Neural cell (in vitro differentiated cells): ENCODE data around the gene MBD1. TPM values are rescaled to one million over a fixed set of nuclear protein-coding genes. Genes with fewer than 3 reads are reported as not detected.

Source experiments
- H2AFZ ChIP-seq: fragments of 200-600, 300-800 bp; sonication (generic), shearing (Covaris generic); 2 replicates; pipeline ENCODE4 v1.6.0; 2014; ENCODE audit warnings: low read depth, mild to moderate bottlenecking, antibody characterized with exemption, low read length, moderate library complexity
- H3F3A ChIP-seq: fragments of 200-600 bp; shearing (Covaris generic); 2 replicates; pipeline ENCODE4 v1.6.1; 2016; ENCODE audit warnings: mild to moderate bottlenecking, moderate library complexity, mixed read lengths, antibody characterized with exemption, low read length; ENCODE audit not compliant: insufficient read depth, poor library complexity, severe bottlenecking
- H3K27ac ChIP-seq: fragments of 200-600, 300-800 bp; sonication (generic), shearing (Covaris generic); 2 replicates; pipeline ENCODE4 v1.5.1; 2014; ENCODE audit warnings: mild to moderate bottlenecking, low read length, moderate library complexity
- H3K27me3 ChIP-seq: fragments of 300-800, 200-600 bp; sonication (generic), shearing (Covaris generic); 2 replicates; pipeline ENCODE4 v1.6.0; 2014; ENCODE audit warnings: mild to moderate bottlenecking, low read depth, low read length, moderate library complexity; ENCODE audit not compliant: insufficient read depth
- H3K36me3 ChIP-seq: fragments of 300-800, 200-600 bp; sonication (generic), shearing (Covaris generic); 2 replicates; pipeline ENCODE4 v1.5.1; 2014; ENCODE audit warnings: mild to moderate bottlenecking, antibody characterized with exemption, low read length, moderate library complexity; ENCODE audit not compliant: insufficient read depth
- H3K4me2 ChIP-seq: fragments of 300-800, 200-600 bp; sonication (generic), shearing (Covaris generic); 2 replicates; pipeline ENCODE4 v1.6.0; 2014; ENCODE audit warnings: mild to moderate bottlenecking, low read length
- H3K4me3 ChIP-seq: fragments of 300-800, 200-600 bp; sonication (generic), shearing (Covaris generic); 2 replicates; pipeline ENCODE4 v1.5.1; 2014; ENCODE audit warnings: mild to moderate bottlenecking, low read length, moderate library complexity
- H3K79me2 ChIP-seq: fragments of 200-600 bp; shearing (Covaris generic); replicated peaks from 2 replicates; pipeline ENCODE4 v1.6.0; 2014; ENCODE audit warnings: mild to moderate bottlenecking, low read length, moderate library complexity; ENCODE audit not compliant: insufficient read depth
- H3K9ac ChIP-seq: fragments of 300-800, 200-600 bp; sonication (generic), shearing (Covaris generic); 2 replicates; pipeline ENCODE4 v1.6.1; 2016; ENCODE audit warnings: mild to moderate bottlenecking, low read length, mixed read lengths
- H3K9me2 ChIP-seq: fragments of 200-600 bp; shearing (Covaris generic); 2 replicates; pipeline ENCODE4 v1.6.1; 2016; ENCODE audit warnings: mild to moderate bottlenecking, low read length, mixed read lengths; ENCODE audit not compliant: insufficient read depth
- H3K9me3 ChIP-seq: fragments of 200-600, 300-800 bp; sonication (generic), shearing (Covaris generic); 2 replicates; pipeline ENCODE4 v1.6.1; 2016; ENCODE audit warnings: mild to moderate bottlenecking, mixed run types, low read length, moderate library complexity, mixed read lengths
- H4K20me1 ChIP-seq: fragments of 200-600 bp; shearing (Covaris generic); 2 replicates; pipeline ENCODE4 v1.6.1; 2016; ENCODE audit warnings: mild to moderate bottlenecking, mixed run types; ENCODE audit not compliant: insufficient read depth
- EP300 ChIP-seq: fragments of 450-650 bp; conservative IDR thresholded peaks from 2 replicates; pipeline ENCODE4 v1.6.1; 2014; ENCODE audit warnings: antibody characterized with exemption, mild to moderate bottlenecking, moderate library complexity; ENCODE audit not compliant: poor library complexity, severe bottlenecking
- EZH2 ChIP-seq: fragments of 200-600, 300-800 bp; shearing (Covaris generic), sonication (generic); IDR thresholded peaks from 2 replicates; pipeline ENCODE4 v1.6.1; 2014; ENCODE audit warnings: antibody characterized with exemption, low read length, borderline replicate concordance, mild to moderate bottlenecking; ENCODE audit not compliant: insufficient read depth, poor library complexity, severe bottlenecking
- MXI1 ChIP-seq: fragments of 450-650 bp; conservative IDR thresholded peaks from 2 replicates; pipeline ENCODE4 v1.6.1; 2014; ENCODE audit warnings: antibody characterized with exemption, mild to moderate bottlenecking; ENCODE audit not compliant: poor library complexity, severe bottlenecking
- POLR2AphosphoS5 ChIP-seq: IDR thresholded peaks from 2 replicates; pipeline ENCODE4 v1.6.1; 2012
- RAD21 ChIP-seq: fragments of 450-650 bp; conservative IDR thresholded peaks from 2 replicates; pipeline ENCODE4 v1.6.1; 2014; ENCODE audit warnings: antibody characterized with exemption, mild to moderate bottlenecking, moderate library complexity
- SMC3 ChIP-seq: fragments of 450-650 bp; conservative IDR thresholded peaks from 2 replicates; pipeline ENCODE4 v1.6.1; 2014; ENCODE audit warnings: antibody characterized with exemption, mild to moderate bottlenecking, moderate library complexity; ENCODE audit not compliant: poor library complexity
- TAF1 ChIP-seq: IDR thresholded peaks from 2 replicates; pipeline ENCODE4 v1.6.1; 2012; ENCODE audit warnings: low read depth
- polyA plus RNA-seq: library from polyadenylated mRNA; depleted of rRNA; stranded (reverse); fragments of >200 nt; gene quantifications from 2 replicates; pipeline ENCODE4 v1.2.3, GENCODE V29; 2014
- TF ChIP-seq, protein P1 (sequence below): fragments of 450-650 bp; IDR thresholded peaks from 2 replicates; pipeline ENCODE4 v1.5.1; 2014; ENCODE audit warnings: antibody characterized with exemption, mild to moderate bottlenecking, moderate library complexity; ENCODE audit not compliant: poor library complexity, severe bottlenecking
- TF ChIP-seq, protein P2 (sequence below): IDR thresholded peaks from 2 replicates; pipeline ENCODE4 v1.6.1; 2012; ENCODE audit warnings: borderline replicate concordance

The MBD1 gene
- polyA plus RNA-seq, 1 donor from 2014 or later, result 106 TPM

DNA sequence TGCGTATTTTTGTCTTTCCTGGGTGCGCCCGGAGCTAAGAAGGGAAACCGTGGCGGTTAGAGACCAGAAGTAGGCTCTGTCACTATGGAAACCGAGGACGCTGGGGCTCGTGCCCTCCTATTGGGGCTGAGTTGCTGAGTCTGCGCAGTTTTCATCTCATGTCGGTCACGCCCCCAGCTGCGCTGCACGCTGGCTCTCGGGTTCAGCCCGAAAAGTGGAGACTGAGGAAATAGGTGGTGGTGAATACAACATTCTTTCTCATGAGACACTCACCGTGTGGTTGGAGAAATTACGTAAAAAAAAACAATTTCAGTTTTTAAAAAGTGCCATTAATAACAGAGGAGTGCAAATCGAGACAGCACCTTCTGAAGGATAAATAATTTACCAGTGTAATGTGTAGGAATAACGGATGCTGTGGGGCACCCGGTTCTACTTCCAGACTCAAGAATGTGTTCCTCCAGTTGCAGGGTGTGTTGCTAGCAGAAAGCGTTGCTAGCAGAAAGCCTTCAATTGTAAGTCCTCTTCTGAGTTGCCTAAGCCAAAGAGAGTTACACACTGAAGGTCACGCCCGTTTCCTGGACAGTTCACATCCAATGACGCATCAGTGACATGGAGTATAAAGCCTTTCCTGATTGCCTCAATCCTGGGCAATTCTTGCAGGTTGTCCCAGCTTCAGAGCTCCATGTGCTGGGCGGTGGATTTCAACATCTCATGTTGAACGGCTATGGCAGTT, 26.6 kb upstream of the MBD1 start:
- H3K4me3 ChIP-seq, result peak overlapping the region; percentile 70
- H2AFZ ChIP-seq, result peak overlapping the region; percentile 41
- no peaks in the 10 kb centered on the region for H3K9me2 ChIP-seq
- no peaks in the 10 kb centered on the region for H3K79me2 ChIP-seq
- peak overlapping the region; percentile 83 for H3K4me2 ChIP-seq
- no peaks in the 10 kb centered on the region for H4K20me1 ChIP-seq
- no peaks in the 10 kb centered on the region for H3K27me3 ChIP-seq
- no peaks in the 10 kb centered on the region for H3K36me3 ChIP-seq
- TF ChIP-seq MXI1 (peak; percentile 95), RAD21 (no peak), EP300 (no peak), EZH2 (no peak), SMC3 (peak; percentile 19), POLR2AphosphoS5 (no peak), TAF1 (no peak)
- TF ChIP-seq, protein P1, sequence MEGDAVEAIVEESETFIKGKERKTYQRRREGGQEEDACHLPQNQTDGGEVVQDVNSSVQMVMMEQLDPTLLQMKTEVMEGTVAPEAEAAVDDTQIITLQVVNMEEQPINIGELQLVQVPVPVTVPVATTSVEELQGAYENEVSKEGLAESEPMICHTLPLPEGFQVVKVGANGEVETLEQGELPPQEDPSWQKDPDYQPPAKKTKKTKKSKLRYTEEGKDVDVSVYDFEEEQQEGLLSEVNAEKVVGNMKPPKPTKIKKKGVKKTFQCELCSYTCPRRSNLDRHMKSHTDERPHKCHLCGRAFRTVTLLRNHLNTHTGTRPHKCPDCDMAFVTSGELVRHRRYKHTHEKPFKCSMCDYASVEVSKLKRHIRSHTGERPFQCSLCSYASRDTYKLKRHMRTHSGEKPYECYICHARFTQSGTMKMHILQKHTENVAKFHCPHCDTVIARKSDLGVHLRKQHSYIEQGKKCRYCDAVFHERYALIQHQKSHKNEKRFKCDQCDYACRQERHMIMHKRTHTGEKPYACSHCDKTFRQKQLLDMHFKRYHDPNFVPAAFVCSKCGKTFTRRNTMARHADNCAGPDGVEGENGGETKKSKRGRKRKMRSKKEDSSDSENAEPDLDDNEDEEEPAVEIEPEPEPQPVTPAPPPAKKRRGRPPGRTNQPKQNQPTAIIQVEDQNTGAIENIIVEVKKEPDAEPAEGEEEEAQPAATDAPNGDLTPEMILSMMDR, result no peak
- TF ChIP-seq, protein P2, sequence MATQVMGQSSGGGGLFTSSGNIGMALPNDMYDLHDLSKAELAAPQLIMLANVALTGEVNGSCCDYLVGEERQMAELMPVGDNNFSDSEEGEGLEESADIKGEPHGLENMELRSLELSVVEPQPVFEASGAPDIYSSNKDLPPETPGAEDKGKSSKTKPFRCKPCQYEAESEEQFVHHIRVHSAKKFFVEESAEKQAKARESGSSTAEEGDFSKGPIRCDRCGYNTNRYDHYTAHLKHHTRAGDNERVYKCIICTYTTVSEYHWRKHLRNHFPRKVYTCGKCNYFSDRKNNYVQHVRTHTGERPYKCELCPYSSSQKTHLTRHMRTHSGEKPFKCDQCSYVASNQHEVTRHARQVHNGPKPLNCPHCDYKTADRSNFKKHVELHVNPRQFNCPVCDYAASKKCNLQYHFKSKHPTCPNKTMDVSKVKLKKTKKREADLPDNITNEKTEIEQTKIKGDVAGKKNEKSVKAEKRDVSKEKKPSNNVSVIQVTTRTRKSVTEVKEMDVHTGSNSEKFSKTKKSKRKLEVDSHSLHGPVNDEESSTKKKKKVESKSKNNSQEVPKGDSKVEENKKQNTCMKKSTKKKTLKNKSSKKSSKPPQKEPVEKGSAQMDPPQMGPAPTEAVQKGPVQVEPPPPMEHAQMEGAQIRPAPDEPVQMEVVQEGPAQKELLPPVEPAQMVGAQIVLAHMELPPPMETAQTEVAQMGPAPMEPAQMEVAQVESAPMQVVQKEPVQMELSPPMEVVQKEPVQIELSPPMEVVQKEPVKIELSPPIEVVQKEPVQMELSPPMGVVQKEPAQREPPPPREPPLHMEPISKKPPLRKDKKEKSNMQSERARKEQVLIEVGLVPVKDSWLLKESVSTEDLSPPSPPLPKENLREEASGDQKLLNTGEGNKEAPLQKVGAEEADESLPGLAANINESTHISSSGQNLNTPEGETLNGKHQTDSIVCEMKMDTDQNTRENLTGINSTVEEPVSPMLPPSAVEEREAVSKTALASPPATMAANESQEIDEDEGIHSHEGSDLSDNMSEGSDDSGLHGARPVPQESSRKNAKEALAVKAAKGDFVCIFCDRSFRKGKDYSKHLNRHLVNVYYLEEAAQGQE, result no peak
- H3F3A ChIP-seq, result no peaks in the 10 kb centered on the region
- H3K27ac ChIP-seq, result no peak overlapping the region
- peak overlapping the region; percentile 44 for H3K9ac ChIP-seq
- no peaks in the 10 kb centered on the region for H3K9me3 ChIP-seq

DNA sequence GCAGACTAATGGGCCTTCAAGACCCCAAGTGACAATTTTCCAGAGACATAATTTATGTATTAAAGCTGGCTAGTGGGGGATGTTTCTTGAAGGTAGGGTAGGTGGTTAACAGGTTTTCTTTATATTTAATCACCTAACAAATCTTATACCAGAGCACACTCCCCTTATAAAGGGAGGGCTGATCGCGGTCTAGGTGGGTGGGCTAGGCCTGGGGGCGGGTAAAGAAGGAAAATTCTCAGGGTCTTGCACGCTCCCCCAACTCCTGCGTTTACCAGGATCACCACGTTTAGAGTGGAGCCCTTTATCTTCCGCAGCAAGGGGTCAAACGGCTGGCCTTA, 26.0 kb upstream of the MBD1 start:
- no peaks in the 10 kb centered on the region for H3K9me3 ChIP-seq
- H3K36me3 ChIP-seq, result no peaks in the 10 kb centered on the region
- H2AFZ ChIP-seq, result peak overlapping the region; percentile 41
- H3K4me3 ChIP-seq, result peak overlapping the region; percentile 70
- H3K4me2 ChIP-seq, result peak overlapping the region; percentile 83
- H3K9me2 ChIP-seq, result no peaks in the 10 kb centered on the region
- TF ChIP-seq TAF1, result no peak
- TF ChIP-seq, protein P1, result no peak
- no peak for TF ChIP-seq RAD21
- TF ChIP-seq SMC3, result no peak
- TF ChIP-seq MXI1, result no peak
- TF ChIP-seq, protein P2, result no peak
- no peak for TF ChIP-seq EP300
- no peak for TF ChIP-seq POLR2AphosphoS5
- no peak for TF ChIP-seq EZH2
- no peaks in the 10 kb centered on the region for H4K20me1 ChIP-seq
- peak overlapping the region; percentile 44 for H3K9ac ChIP-seq
- H3K27me3 ChIP-seq, result no peaks in the 10 kb centered on the region
- no peaks in the 10 kb centered on the region for H3K79me2 ChIP-seq
- H3F3A ChIP-seq, result no peaks in the 10 kb centered on the region
- no peak overlapping the region for H3K27ac ChIP-seq
